K562 (cell line): ENCODE results near the gene NUDT22. TPM values are rescaled to one million over a fixed set of nuclear protein-coding genes. Genes with fewer than 3 reads are reported as not detected.

Experiments
- HMGN3 ChIP-seq: IDR thresholded peaks from 2 replicates; pipeline ENCODE4 v1.6.1; 2011; ENCODE audit warnings: borderline replicate concordance, low read depth, mild to moderate bottlenecking, mixed read lengths, low read length; ENCODE audit not compliant: insufficient read length; ENCODE audit errors: extremely low read depth
- NCOA2 ChIP-seq, 2 experiments: fragments of 450-650 bp; IDR thresholded peaks; 2 replicates each; pipeline ENCODE4 v1.6.1; 2018; ENCODE audit warnings: mild to moderate bottlenecking in 2 of 2, moderate library complexity in 1 of 2; ENCODE audit not compliant: partially characterized antibody in 2 of 2
- NCOA6 ChIP-seq: fragments of 450-650 bp; IDR thresholded peaks from 2 replicates; pipeline ENCODE4 v1.6.1; 2017; ENCODE audit warnings: mild to moderate bottlenecking
- RBFOX2 ChIP-seq: fragments of 200-400 bp; formaldehyde crosslinking; IDR thresholded peaks from 2 replicates; pipeline ENCODE4 v1.6.1; 2017; ENCODE audit warnings: low read depth, mild to moderate bottlenecking, low read length, moderate library complexity
- TFAM ChIP-seq: fragments of 250-450 bp; sonication (Bioruptor Pico); conservative IDR thresholded peaks from 2 replicates; pipeline ENCODE4 v1.5.0; 2021; ENCODE audit warnings: mild to moderate bottlenecking, moderate library complexity
- THRB ChIP-seq: fragments of 450-650 bp; formaldehyde crosslinking; conservative IDR thresholded peaks from 2 replicates; pipeline ENCODE4 v1.4.0; 2022; ENCODE audit warnings: mild to moderate bottlenecking, missing genetic modification characterization
- ZNF518B ChIP-seq: fragments of 250-450 bp; sonication (Bioruptor Pico); IDR thresholded peaks from 2 replicates; pipeline ENCODE4 v1.5.0; 2021; ENCODE audit warnings: mild to moderate bottlenecking, moderate library complexity
- polyA plus RNA-seq, 8 experiments: library from polyadenylated mRNA; depleted of rRNA in 4 of 8; stranded (reverse) in 5 of 8; unstranded in 3 of 8; fragments of >200 nt; fragmentation: Nextera tagmentation in 2 of 8; fragmentation: Illumina TruSeq in 1 of 8; extraction: Ambion mirVana in 2 of 8; extraction: Trizol in 1 of 8; gene quantifications; 2 replicates each; pipeline versions ENCODE4 v1.2.1 to v1.2.3, GENCODE V29; 2011 to 2014; ENCODE audit warnings: inconsistent platforms in 1 of 8, missing spikeins in 1 of 8
- total RNA-seq, 7 experiments: library from RNA; depleted of rRNA in 6 of 7; stranded (reverse); fragments of >200 nt in 6 of 7; fragmentation: Illumina TruSeq in 2 of 7; extraction: Trizol in 2 of 7; gene quantifications; 2 replicates each; pipeline versions ENCODE4 v1.2.1 to v1.2.3, GENCODE V29; 2011 to 2021; ENCODE audit warnings: low replicate concordance in 1 of 7
- TF ChIP-seq, protein P1 (sequence below): fragments of 450-650 bp; IDR thresholded peaks from 2 replicates; pipeline ENCODE4 v1.6.1; 2016; ENCODE audit warnings: mild to moderate bottlenecking, moderate library complexity

Gene NUDT22
- total and polyA plus RNA-seq, 9 of the 15 experiments (the other 6 are each of a cell fraction or from before 2014, with no cell fraction given), result 6.3 to 92.6 (median 37.4) TPM

DNA sequence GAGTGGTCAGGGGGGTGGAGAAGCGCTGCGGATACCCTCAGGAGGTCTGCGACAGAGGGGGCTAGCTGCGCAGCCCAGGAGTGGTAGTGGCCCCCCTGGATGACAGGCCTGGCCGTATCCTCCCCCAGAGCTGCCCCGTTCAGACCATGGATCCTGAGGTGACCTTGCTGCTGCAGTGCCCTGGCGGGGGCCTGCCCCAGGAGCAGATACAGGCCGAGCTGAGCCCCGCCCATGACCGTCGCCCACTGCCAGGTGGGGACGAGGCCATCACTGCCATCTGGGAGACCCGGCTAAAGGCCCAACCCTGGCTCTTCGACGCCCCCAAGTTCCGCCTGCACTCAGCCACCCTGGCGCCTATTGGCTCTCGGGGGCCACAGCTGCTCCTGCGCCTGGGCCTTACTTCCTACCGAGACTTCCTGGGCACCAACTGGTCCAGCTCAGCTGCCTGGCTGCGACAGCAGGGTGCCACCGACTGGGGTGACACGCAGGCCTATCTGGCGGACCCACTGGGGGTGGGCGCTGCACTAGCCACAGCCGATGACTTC lies 505 bp downstream of the NUDT22 start (continued):
- TF ChIP-seq THRB (CRISPR knock-in tag), result no peak
- TF ChIP-seq, protein P1, sequence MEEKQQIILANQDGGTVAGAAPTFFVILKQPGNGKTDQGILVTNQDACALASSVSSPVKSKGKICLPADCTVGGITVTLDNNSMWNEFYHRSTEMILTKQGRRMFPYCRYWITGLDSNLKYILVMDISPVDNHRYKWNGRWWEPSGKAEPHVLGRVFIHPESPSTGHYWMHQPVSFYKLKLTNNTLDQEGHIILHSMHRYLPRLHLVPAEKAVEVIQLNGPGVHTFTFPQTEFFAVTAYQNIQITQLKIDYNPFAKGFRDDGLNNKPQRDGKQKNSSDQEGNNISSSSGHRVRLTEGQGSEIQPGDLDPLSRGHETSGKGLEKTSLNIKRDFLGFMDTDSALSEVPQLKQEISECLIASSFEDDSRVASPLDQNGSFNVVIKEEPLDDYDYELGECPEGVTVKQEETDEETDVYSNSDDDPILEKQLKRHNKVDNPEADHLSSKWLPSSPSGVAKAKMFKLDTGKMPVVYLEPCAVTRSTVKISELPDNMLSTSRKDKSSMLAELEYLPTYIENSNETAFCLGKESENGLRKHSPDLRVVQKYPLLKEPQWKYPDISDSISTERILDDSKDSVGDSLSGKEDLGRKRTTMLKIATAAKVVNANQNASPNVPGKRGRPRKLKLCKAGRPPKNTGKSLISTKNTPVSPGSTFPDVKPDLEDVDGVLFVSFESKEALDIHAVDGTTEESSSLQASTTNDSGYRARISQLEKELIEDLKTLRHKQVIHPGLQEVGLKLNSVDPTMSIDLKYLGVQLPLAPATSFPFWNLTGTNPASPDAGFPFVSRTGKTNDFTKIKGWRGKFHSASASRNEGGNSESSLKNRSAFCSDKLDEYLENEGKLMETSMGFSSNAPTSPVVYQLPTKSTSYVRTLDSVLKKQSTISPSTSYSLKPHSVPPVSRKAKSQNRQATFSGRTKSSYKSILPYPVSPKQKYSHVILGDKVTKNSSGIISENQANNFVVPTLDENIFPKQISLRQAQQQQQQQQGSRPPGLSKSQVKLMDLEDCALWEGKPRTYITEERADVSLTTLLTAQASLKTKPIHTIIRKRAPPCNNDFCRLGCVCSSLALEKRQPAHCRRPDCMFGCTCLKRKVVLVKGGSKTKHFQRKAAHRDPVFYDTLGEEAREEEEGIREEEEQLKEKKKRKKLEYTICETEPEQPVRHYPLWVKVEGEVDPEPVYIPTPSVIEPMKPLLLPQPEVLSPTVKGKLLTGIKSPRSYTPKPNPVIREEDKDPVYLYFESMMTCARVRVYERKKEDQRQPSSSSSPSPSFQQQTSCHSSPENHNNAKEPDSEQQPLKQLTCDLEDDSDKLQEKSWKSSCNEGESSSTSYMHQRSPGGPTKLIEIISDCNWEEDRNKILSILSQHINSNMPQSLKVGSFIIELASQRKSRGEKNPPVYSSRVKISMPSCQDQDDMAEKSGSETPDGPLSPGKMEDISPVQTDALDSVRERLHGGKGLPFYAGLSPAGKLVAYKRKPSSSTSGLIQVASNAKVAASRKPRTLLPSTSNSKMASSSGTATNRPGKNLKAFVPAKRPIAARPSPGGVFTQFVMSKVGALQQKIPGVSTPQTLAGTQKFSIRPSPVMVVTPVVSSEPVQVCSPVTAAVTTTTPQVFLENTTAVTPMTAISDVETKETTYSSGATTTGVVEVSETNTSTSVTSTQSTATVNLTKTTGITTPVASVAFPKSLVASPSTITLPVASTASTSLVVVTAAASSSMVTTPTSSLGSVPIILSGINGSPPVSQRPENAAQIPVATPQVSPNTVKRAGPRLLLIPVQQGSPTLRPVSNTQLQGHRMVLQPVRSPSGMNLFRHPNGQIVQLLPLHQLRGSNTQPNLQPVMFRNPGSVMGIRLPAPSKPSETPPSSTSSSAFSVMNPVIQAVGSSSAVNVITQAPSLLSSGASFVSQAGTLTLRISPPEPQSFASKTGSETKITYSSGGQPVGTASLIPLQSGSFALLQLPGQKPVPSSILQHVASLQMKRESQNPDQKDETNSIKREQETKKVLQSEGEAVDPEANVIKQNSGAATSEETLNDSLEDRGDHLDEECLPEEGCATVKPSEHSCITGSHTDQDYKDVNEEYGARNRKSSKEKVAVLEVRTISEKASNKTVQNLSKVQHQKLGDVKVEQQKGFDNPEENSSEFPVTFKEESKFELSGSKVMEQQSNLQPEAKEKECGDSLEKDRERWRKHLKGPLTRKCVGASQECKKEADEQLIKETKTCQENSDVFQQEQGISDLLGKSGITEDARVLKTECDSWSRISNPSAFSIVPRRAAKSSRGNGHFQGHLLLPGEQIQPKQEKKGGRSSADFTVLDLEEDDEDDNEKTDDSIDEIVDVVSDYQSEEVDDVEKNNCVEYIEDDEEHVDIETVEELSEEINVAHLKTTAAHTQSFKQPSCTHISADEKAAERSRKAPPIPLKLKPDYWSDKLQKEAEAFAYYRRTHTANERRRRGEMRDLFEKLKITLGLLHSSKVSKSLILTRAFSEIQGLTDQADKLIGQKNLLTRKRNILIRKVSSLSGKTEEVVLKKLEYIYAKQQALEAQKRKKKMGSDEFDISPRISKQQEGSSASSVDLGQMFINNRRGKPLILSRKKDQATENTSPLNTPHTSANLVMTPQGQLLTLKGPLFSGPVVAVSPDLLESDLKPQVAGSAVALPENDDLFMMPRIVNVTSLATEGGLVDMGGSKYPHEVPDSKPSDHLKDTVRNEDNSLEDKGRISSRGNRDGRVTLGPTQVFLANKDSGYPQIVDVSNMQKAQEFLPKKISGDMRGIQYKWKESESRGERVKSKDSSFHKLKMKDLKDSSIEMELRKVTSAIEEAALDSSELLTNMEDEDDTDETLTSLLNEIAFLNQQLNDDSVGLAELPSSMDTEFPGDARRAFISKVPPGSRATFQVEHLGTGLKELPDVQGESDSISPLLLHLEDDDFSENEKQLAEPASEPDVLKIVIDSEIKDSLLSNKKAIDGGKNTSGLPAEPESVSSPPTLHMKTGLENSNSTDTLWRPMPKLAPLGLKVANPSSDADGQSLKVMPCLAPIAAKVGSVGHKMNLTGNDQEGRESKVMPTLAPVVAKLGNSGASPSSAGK, result no peak
- TF ChIP-seq HMGN3, result no peak
- TF ChIP-seq TFAM (CRISPR knock-in tag), result no peak
- TF ChIP-seq RBFOX2, result peak; percentile 63
- no peak for TF ChIP-seq NCOA2 (IDR thresholded peaks at IDR 0.05; ENCODE audit: partially characterized antibody in 2 of 2)
- no peak for TF ChIP-seq NCOA6
- TF ChIP-seq ZNF518B, result no peak
